ENCODE data around the gene C1orf232.

Gene C1orf232

GRCh38 chr1:26121854-26122773 lies 46.6 kb downstream of the C1orf232 start:
- no peak overlapping the region for H3K4me3 ChIP-seq (ENCODE audit: low read depth, low read length)
- TF ChIP-seq CTCF (IDR thresholded peaks at IDR 0.05; ENCODE audit: borderline replicate concordance, insufficient read depth, low read depth, low read length): no peak

GRCh38 chr1:26119892-26120608 lies 48.7 kb downstream of the C1orf232 start:
- no peak for TF ChIP-seq CTCF (IDR thresholded peaks at IDR 0.05; ENCODE audit: borderline replicate concordance, insufficient read depth, low read depth, low read length)
- H3K4me3 ChIP-seq (ENCODE audit: low read depth, low read length): no peak overlapping the region

- no peak overlapping the region for H3K4me3 ChIP-seq (ENCODE audit: low read depth, low read length)
- TF ChIP-seq CTCF (IDR thresholded peaks at IDR 0.05; ENCODE audit: borderline replicate concordance, insufficient read depth, low read depth, low read length): no peak
Observed at GRCh38 chr1:26114165-26114927, 54.4 kb downstream of the C1orf232 start.
